AG09319 (cell line): ENCODE measurements around the gene ARHGAP26.

Experiments used
- DNase-seq: peaks from one replicate; pipeline ENCODE4 v3.0.0-alpha.2; 2010; ENCODE audit warnings: low read depth; ENCODE audit errors: extremely low read depth
- CTCF ChIP-seq: IDR thresholded peaks from 2 replicates; pipeline ENCODE4 v1.5.1; 2011; ENCODE audit warnings: low read depth, mild to moderate bottlenecking, inconsistent platforms, low read length, moderate library complexity

Gene ARHGAP26

GRCh38 chr5:142808878-142809598, 38.9 kb downstream of the ARHGAP26 start:
- no peak for DNase-seq
- no peak for TF ChIP-seq CTCF

GRCh38 chr5:142810081-142810480, 39.9 kb downstream of the ARHGAP26 start:
- no peak for TF ChIP-seq CTCF

DNA sequence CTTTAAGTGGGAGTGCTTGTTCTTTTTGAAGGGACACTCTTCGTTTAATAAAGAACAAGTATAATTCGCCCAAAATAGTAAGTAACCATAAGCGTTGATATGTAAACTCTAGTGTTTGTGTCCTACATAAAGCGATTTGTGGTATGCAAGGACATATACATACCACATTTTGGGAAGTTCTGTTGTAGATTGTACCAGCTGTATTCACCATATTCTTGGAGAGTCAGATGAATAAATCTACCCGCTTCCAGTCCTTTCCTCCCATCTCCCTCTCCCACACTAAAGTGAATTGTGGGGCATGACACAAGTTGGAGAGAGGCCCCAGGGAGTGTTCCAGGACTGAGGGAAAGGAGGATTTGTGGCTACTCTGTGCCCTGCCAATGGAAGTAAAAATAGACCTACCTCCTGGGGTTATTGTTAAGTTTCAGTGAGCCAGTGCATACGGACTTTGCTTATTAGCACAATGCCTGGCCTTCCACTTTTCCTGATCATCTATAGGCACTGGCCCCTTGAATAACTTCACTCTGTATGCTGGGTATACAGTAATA, 40.6 kb downstream of the ARHGAP26 start:
- no peak for TF ChIP-seq CTCF
- DNase-seq = no peak

More at GRCh38 chr5:142810081-142810480, 39.9 kb downstream of the ARHGAP26 start:
- DNase-seq = no peak

GRCh38 chr5:142811866-142812557, 41.8 kb downstream of the ARHGAP26 start:
- TF ChIP-seq CTCF = no peak

DNA sequence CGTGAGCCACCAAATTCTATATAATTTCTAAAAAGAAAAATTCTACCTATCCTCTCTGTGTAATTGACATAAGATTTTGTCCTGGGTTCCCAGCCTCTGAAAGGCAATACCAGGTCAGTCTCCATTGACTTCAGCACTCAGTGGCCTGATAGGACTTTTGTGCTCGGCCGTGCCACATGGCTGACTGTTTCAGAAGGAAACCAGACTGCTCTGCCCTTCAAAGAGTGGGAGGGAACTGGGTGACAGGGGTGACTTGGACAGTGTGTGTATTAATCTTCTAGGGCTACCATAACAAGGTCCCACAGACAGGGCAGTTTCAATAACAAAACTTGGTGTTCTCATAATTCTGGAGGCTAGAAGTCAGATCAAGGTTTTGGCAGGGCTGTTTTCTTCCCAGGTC, 43.0 kb downstream of the ARHGAP26 start:
- TF ChIP-seq CTCF = no peak
- DNase-seq = no peak

More at GRCh38 chr5:142811866-142812557, 41.8 kb downstream of the ARHGAP26 start:
- DNase-seq = no peak

- TF ChIP-seq CTCF = no peak
- DNase-seq = no peak
Observed at GRCh38 chr5:142814122-142814521, 43.9 kb downstream of the ARHGAP26 start.

- DNase-seq = no peak
- TF ChIP-seq CTCF = no peak
Observed at GRCh38 chr5:142815469-142815868, 45.3 kb downstream of the ARHGAP26 start.
